Cardiac muscle cell (in vitro differentiated cells and primary cell): ENCODE data around the gene NELL2. TPM values are rescaled to one million over a fixed set of nuclear protein-coding genes. Genes with fewer than 3 reads are reported as not detected.

Experiments
- DNase-seq, 2 donors: peaks; one replicate each; pipeline versions ENCODE4 v3.0.0 to v3.0.0-alpha.2; 2010 to 2017; ENCODE audit warnings: low read depth in 1 of 2, low spot score in 1 of 2
- H3K27ac ChIP-seq: fragments of 200-600 bp; sonication (generic); 2 replicates; pipeline ENCODE4 v1.5.1; 2016
- H3K27me3 ChIP-seq: fragments of 200-600 bp; sonication (generic); 2 replicates; pipeline ENCODE4 v1.6.0; 2016; ENCODE audit warnings: control low read depth
- H3K36me3 ChIP-seq: fragments of 200-600 bp; sonication (generic); 2 replicates; pipeline ENCODE4 v1.5.1; 2016; ENCODE audit warnings: control low read depth
- H3K4me1 ChIP-seq: fragments of 200-600 bp; sonication (generic); 2 replicates; pipeline ENCODE4 v1.8.1; 2017; ENCODE audit warnings: low read depth, mild to moderate bottlenecking, mixed run types
- H3K4me3 ChIP-seq: fragments of 200-600 bp; sonication (generic); 2 replicates; pipeline ENCODE4 v1.5.1; 2016; ENCODE audit warnings: mild to moderate bottlenecking
- H3K9me3 ChIP-seq: fragments of 200-600 bp; sonication (generic); 2 replicates; pipeline ENCODE4 v1.5.1; 2017; ENCODE audit warnings: low read depth, mild to moderate bottlenecking, control low read depth
- polyA plus RNA-seq: library from polyadenylated mRNA; unstranded; fragments of >200 nt; fragmentation: Nextera tagmentation; extraction: Ambion mirVana; gene quantifications from 2 replicates; pipeline ENCODE4 v1.2.1, GENCODE V29; 2016
- total RNA-seq: library from RNA; depleted of rRNA; stranded (reverse); fragments of >200 nt; gene quantifications from 2 replicates; pipeline ENCODE4 v1.2.3, GENCODE V29; 2016
- TF ChIP-seq, protein P1 (sequence below): IDR thresholded peaks from 2 replicates; pipeline ENCODE4 v1.5.1; 2012; ENCODE audit warnings: low read depth, mild to moderate bottlenecking, low read length

Gene NELL2
- total and polyA plus RNA-seq, 2 experiments from 2014 or later: 1.6 to 3.3 TPM

DNA sequence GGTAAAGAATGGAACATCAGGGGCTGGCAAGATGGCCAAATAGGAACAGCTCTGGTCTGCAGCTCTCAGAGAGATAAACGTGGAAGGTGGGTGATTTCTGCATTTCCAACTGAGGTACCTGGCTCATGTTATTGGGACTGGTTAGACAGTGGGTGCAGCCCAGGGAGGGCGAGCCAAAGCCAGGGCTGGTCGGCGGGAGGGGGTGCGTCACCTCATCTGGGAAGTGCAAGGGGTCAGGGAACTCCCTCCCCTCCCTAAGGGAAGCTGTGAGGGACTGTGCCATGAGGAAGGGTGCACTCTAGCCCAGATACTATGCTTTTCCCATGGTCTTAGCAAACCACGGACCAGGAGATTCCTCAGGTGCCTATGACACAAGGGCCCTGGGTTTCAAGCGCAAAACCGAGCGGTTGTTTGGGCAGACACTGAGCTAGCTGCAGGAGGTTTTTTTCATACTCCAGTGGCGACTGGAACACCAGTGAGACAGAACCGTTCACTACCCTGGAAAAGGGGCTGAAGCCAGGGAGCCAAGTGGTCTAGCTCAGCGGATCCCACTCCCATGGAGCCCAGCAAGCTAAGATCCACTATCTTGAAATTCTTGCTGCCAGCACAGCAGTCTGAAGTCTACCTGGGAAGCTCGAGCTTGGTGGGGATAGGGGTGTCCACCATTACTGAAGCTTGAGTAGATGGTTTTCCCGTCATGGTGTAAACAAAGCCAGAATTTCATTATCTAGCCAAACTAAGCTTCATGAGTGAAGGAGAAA, 317.6 kb downstream of the NELL2 start:
- no peaks in the 10 kb centered on the region for H3K27me3 ChIP-seq
- H3K27ac ChIP-seq: no peak overlapping the region
- H3K4me1 ChIP-seq: no peaks in the 10 kb centered on the region
- no peak overlapping the region for H3K4me3 ChIP-seq
- no peaks in the 10 kb centered on the region for H3K9me3 ChIP-seq
- TF ChIP-seq, protein P1, sequence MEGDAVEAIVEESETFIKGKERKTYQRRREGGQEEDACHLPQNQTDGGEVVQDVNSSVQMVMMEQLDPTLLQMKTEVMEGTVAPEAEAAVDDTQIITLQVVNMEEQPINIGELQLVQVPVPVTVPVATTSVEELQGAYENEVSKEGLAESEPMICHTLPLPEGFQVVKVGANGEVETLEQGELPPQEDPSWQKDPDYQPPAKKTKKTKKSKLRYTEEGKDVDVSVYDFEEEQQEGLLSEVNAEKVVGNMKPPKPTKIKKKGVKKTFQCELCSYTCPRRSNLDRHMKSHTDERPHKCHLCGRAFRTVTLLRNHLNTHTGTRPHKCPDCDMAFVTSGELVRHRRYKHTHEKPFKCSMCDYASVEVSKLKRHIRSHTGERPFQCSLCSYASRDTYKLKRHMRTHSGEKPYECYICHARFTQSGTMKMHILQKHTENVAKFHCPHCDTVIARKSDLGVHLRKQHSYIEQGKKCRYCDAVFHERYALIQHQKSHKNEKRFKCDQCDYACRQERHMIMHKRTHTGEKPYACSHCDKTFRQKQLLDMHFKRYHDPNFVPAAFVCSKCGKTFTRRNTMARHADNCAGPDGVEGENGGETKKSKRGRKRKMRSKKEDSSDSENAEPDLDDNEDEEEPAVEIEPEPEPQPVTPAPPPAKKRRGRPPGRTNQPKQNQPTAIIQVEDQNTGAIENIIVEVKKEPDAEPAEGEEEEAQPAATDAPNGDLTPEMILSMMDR: no peak
- H3K36me3 ChIP-seq: no peaks in the 10 kb centered on the region
- DNase-seq: no peak

DNA sequence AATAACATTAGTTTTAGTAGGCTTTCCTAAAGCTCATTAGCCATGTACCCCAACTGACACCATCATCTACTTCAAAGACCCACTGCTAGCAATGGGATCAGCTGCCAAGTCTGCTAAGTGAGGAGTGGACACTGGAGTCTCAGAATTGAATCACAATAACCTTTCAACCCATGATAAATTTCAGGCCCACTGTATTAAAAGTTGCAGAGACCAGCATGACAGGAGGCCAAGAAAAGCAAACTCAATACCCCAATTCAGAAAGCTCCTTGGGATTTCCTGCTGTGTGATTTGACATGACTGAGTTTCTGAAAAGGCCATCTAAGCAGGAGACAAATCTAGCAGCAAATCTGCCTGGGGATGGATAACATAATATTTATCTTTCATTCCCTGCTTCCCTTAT, 320.7 kb downstream of the NELL2 start:
- Histone ChIP-seq H3K4me1 (no peaks in the 10 kb centered on the region), H3K36me3 (no peaks in the 10 kb centered on the region), H3K27me3 (no peaks in the 10 kb centered on the region), H3K9me3 (no peaks in the 10 kb centered on the region), H3K4me3 (no peak overlapping the region), H3K27ac (no peak overlapping the region)
- TF ChIP-seq, protein P1: no peak
- no peak for DNase-seq

DNA sequence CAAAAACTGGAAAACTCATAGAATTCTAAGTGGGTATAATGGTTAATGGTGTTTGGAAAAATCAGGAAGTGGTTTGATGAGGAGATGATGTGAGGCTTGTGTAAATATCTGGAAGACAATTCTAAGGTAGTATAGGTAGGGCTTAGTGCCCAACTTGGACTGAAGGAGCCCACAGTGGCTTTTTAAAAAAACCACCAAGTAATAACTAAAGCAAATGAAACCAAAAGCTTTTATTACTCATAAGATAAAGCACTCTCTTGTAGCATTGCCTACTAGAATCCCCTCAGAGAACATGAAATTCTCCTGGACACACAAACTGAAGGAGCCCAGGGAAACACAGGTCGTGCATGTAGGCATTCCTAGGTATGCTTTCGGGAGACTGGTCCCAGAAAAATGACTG, 324.5 kb downstream of the NELL2 start:
- H3K9me3 ChIP-seq: no peaks in the 10 kb centered on the region
- no peaks in the 10 kb centered on the region for H3K36me3 ChIP-seq
- no peak for DNase-seq
- H3K27me3 ChIP-seq: no peaks in the 10 kb centered on the region
- TF ChIP-seq, protein P1: no peak
- H3K4me3 ChIP-seq: no peak overlapping the region
- no peak overlapping the region for H3K27ac ChIP-seq
- H3K4me1 ChIP-seq: no peaks in the 10 kb centered on the region

DNA sequence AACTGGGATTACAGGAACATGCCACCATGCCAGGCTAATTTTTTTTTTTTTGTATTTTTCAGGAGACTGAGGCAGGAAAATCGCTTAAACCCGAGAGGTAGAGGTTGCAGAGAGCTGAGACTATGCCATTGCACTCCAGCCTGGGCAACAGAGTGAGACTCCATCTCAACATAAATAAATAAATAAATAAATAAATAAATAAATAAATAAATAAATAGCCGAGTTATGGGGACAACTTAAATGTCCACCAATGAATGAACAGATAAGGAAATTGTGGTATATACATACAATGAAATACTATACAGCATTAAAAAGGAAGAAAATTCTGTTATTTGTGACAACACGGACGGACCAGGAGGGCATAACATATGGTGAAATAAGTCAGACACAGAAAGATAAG, 325.7 kb downstream of the NELL2 start:
- Histone ChIP-seq H3K27me3 (no peaks in the 10 kb centered on the region), H3K9me3 (no peaks in the 10 kb centered on the region), H3K36me3 (no peaks in the 10 kb centered on the region), H3K4me3 (no peak overlapping the region), H3K27ac (no peak overlapping the region), H3K4me1 (no peaks in the 10 kb centered on the region)
- no peak for DNase-seq
- TF ChIP-seq, protein P1: no peak

DNA sequence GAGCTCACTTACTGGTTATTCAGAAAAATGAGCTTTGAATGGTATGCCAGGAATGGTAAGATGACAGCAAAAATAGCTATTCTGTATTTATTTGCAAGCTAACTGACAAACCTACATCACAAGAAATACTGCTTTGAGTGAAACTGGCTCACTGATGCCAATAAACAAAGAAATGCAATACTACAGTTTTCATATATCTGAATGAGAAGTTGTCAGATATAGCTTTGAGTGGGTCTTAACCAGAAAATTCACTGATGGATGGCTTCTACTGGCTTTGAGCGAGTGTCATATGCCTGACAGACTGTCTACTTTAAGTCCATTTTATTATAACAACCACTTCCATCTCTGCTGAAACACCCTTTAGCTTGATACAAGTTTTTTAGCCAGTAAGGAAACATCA, 330.1 kb downstream of the NELL2 start:
- H3K4me1 ChIP-seq: peaks cover 3% of the 10 kb centered on the region
- no peak overlapping the region for H3K27ac ChIP-seq
- no peak for DNase-seq
- no peaks in the 10 kb centered on the region for H3K27me3 ChIP-seq
- TF ChIP-seq, protein P1: no peak
- no peak overlapping the region for H3K4me3 ChIP-seq
- no peaks in the 10 kb centered on the region for H3K9me3 ChIP-seq
- no peaks in the 10 kb centered on the region for H3K36me3 ChIP-seq
